K562 (cell line): Measurements from ENCODE around the gene USH2A. TPM values are rescaled to one million over a fixed set of nuclear protein-coding genes. Genes with fewer than 3 reads are reported as not detected.
A peak's percentile ranks its signal among the peaks of the same experiment; 100 is the strongest.

Experiments used
- ATAC-seq: fragments of 200-7000 bp; cut with Tn5 transposase; 3 replicates; pipeline ENCODE4 v1.9.1; 2020; ENCODE audit warnings: moderate library complexity
- BruUV-seq: library from RNA; stranded (reverse); fragments of 400-500 nt; replicated peaks from 2 replicates; lab custom pipeline; 2021; lab: Mats Ljungman, UMichigan
- CTCF ChIA-PET: fragments of 300-600 bp; formaldehyde crosslinking; extraction: SDS; loops from one replicate; lab custom pipeline; 2021; ENCODE audit warnings: low intra/inter-chr PET ratio; lab: Yijun Ruan, JAX
- POLR2A ChIA-PET: fragments of 300-600, 350-650 bp; sonication (Branson Sonifier 250); formaldehyde crosslinking; extraction: SDS; loops from one replicate; lab custom pipeline; 2021; ENCODE audit warnings: antibody characterized with exemption, inconsistent platforms; lab: Yijun Ruan, JAX
- DNase-seq, 4 experiments: peaks; one replicate each; pipeline versions ENCODE4 v3.0.0 to v3.0.0-alpha.2; 2011 to 2018; ENCODE audit warnings: low spot score in 3 of 4, mixed read lengths in 3 of 4; ENCODE audit errors: extremely low read depth in 1 of 4
- FAIRE-seq: peaks from 2 replicates; lab custom pipeline; 2011; peaks lifted over from hg19 to GRCh38; lab: Jason Lieb, UNC
- H2AFZ ChIP-seq: 2 replicates; pipeline ENCODE4 v1.6.0; 2011; ENCODE audit warnings: low read depth, low read length, control low read depth, inconsistent platforms
- H3K27ac ChIP-seq: fragments of 200-600 bp; 3 replicates; pipeline ENCODE4 v1.8.0; 2011; ENCODE audit warnings: low read depth, mild to moderate bottlenecking, control low read depth, inconsistent platforms, low read length, moderate library complexity, mixed read lengths; ENCODE audit errors: extremely low read depth
- H3K27me3 ChIP-seq, 2 experiments: fragments of 300-600 bp in 1 of 2; 2 replicates in 1 of 2; 3 replicates in 1 of 2; pipeline versions ENCODE4 v1.6.0 to v1.8.0; 2011; ENCODE audit warnings: inconsistent platforms in 2 of 2, low read length in 2 of 2, mild to moderate bottlenecking in 1 of 2, mixed read lengths in 1 of 2, moderate library complexity in 1 of 2; ENCODE audit not compliant: control insufficient read depth in 2 of 2, insufficient read depth in 2 of 2
- H3K36me3 ChIP-seq: fragments of 300-600 bp; 3 replicates; pipeline ENCODE4 v1.8.0; 2011; ENCODE audit warnings: mild to moderate bottlenecking, low read length, inconsistent platforms; ENCODE audit not compliant: control insufficient read depth, insufficient read depth
- H3K4me1 ChIP-seq, 2 experiments: fragments of 200-600 bp in 1 of 2; replicated peaks in 1 of 2; 2 replicates in 1 of 2; 3 replicates in 1 of 2; pipeline versions ENCODE4 v1.5.1 to v1.8.0; 2011; ENCODE audit warnings: inconsistent platforms in 2 of 2, low read length in 2 of 2, mild to moderate bottlenecking in 1 of 2, mixed read lengths in 1 of 2, moderate library complexity in 1 of 2; ENCODE audit not compliant: control insufficient read depth in 2 of 2, insufficient read depth in 2 of 2
- H3K4me2 ChIP-seq: 2 replicates; pipeline ENCODE4 v1.6.1; 2011; ENCODE audit warnings: low read length, control low read depth, inconsistent platforms, mixed read lengths; ENCODE audit not compliant: insufficient read depth
- H3K4me3 ChIP-seq: fragments of 200-600 bp; sonication (generic), shearing (Covaris generic); 2 replicates; pipeline ENCODE4 v1.5.1; 2016; ENCODE audit warnings: control low read depth, inconsistent platforms
- H3K79me2 ChIP-seq: fragments of 200-600 bp; 3 replicates; pipeline ENCODE4 v1.8.0; 2011; ENCODE audit warnings: low read length, inconsistent platforms; ENCODE audit not compliant: control insufficient read depth, insufficient read depth
- H3K9ac ChIP-seq, 2 experiments: 2 replicates each; pipeline versions ENCODE4 v1.6.0 to v1.6.1; 2011; ENCODE audit warnings: low read depth in 2 of 2, low read length in 2 of 2, control low read depth in 1 of 2, inconsistent platforms in 1 of 2, mild to moderate bottlenecking in 1 of 2, mixed read lengths in 1 of 2; ENCODE audit not compliant: insufficient read depth in 1 of 2
- H3K9me1 ChIP-seq: one replicate; pipeline ENCODE4 v1.6.0; 2011; ENCODE audit warnings: inconsistent platforms, mild to moderate bottlenecking, low read length, moderate library complexity; ENCODE audit not compliant: control insufficient read depth, insufficient read depth
- H3K9me3 ChIP-seq: replicated peaks from 2 replicates; pipeline ENCODE4 v1.5.1; 2011; ENCODE audit warnings: low read depth, low read length, inconsistent platforms; ENCODE audit not compliant: control insufficient read depth, insufficient read depth
- H4K20me1 ChIP-seq: replicated peaks from 2 replicates; pipeline ENCODE4 v1.6.1; 2011; ENCODE audit warnings: low read length, inconsistent platforms, mixed read lengths; ENCODE audit not compliant: control insufficient read depth, insufficient read depth
- CLOCK ChIP-seq: fragments of 250-450 bp; sonication (Bioruptor Pico); IDR thresholded peaks from 2 replicates; pipeline ENCODE4 v1.4.0; 2020; ENCODE audit warnings: mild to moderate bottlenecking, moderate library complexity, borderline replicate concordance
- CTCF ChIP-seq, 3 experiments: IDR thresholded peaks in 2 of 3; conservative IDR thresholded peaks in 1 of 3; 2 replicates each; pipeline ENCODE4 v1.5.1; 2011 to 2012; ENCODE audit warnings: low read length in 3 of 3, mild to moderate bottlenecking in 3 of 3, control low read depth in 2 of 3, improper control_type of control experiment in 1 of 3, inconsistent platforms in 1 of 3, low read depth in 1 of 3, mixed read lengths in 1 of 3, moderate library complexity in 1 of 3; ENCODE audit not compliant: insufficient read depth in 2 of 3
- HDAC8 ChIP-seq: fragments of 450-650 bp; IDR thresholded peaks from 2 replicates; pipeline ENCODE4 v1.6.1; 2016; ENCODE audit warnings: mild to moderate bottlenecking, missing genetic modification characterization, moderate library complexity, missing compliant biosample characterization
- POU5F1 ChIP-seq: fragments of 150-350 bp; IDR thresholded peaks from 2 replicates; pipeline ENCODE4 v1.6.1; 2014; ENCODE audit warnings: borderline replicate concordance, low read length, low read depth, mild to moderate bottlenecking; ENCODE audit not compliant: partially characterized antibody
- RAD21 ChIP-seq, 2 experiments: fragments of 250-450 bp in 1 of 2; fragments of 450-650 bp in 1 of 2; sonication (Bioruptor Pico) in 1 of 2; formaldehyde crosslinking in 1 of 2; IDR thresholded peaks in 1 of 2; conservative IDR thresholded peaks in 1 of 2; 2 replicates each; pipeline versions ENCODE4 v1.4.0 to v1.8.0; 2020 to 2022; ENCODE audit warnings: mild to moderate bottlenecking in 2 of 2, moderate library complexity in 1 of 2
- SMAD2 ChIP-seq: fragments of 150-350 bp; IDR thresholded peaks from 2 replicates; pipeline ENCODE4 v1.6.1; 2014; ENCODE audit warnings: low read depth, mild to moderate bottlenecking, low read length
- WGBS: fragments of 100-300 bp; shearing (Covaris generic); methylation state at CpG from one replicate; pipeline ENCODE4 v1.1.6; 2016; ENCODE audit warnings: low coverage, mixed read lengths; ENCODE audit not compliant: insufficient coverage; ENCODE audit errors: missing lambda C conversion rate; 5-methylcytosine and 5-hydroxymethylcytosine counted together
- in situ Hi-C: fragments of 300-500 bp; cut with MboI; formaldehyde crosslinking; loops from 4 replicates; pipeline ENCODE4 v1.15.0; 2018; ENCODE audit warnings: inconsistent platforms, mixed read lengths
- intact Hi-C: fragments of 100-400 bp; cut with micrococcal nuclease; formaldehyde crosslinking; loops from 2 replicates; pipeline ENCODE4 v1.14.2; 2022
- polyA plus RNA-seq, 8 experiments: library from polyadenylated mRNA; depleted of rRNA in 4 of 8; stranded (reverse) in 5 of 8; unstranded in 3 of 8; fragments of >200 nt; fragmentation: Nextera tagmentation in 2 of 8; fragmentation: Illumina TruSeq in 1 of 8; extraction: Ambion mirVana in 2 of 8; extraction: Trizol in 1 of 8; gene quantifications; 2 replicates each; pipeline versions ENCODE4 v1.2.1 to v1.2.3, GENCODE V29; 2011 to 2014; ENCODE audit warnings: inconsistent platforms in 1 of 8, missing spikeins in 1 of 8
- total RNA-seq, 7 experiments: library from RNA; depleted of rRNA in 6 of 7; stranded (reverse); fragments of >200 nt in 6 of 7; fragmentation: Illumina TruSeq in 2 of 7; extraction: Trizol in 2 of 7; gene quantifications; 2 replicates each; pipeline versions ENCODE4 v1.2.1 to v1.2.3, GENCODE V29; 2011 to 2021; ENCODE audit warnings: low replicate concordance in 1 of 7
- TF ChIP-seq, protein P1 (sequence below): fragments of 250-450 bp; sonication (Bioruptor Pico); IDR thresholded peaks from 2 replicates; pipeline ENCODE4 v1.8.0; 2022; ENCODE audit warnings: inconsistent platforms

Gene USH2A
- total and polyA plus RNA-seq, 9 of the 15 experiments (the other 6 are each of a cell fraction or from before 2014, with no cell fraction given), result under 0.01 TPM; not detected in 7

DNA sequence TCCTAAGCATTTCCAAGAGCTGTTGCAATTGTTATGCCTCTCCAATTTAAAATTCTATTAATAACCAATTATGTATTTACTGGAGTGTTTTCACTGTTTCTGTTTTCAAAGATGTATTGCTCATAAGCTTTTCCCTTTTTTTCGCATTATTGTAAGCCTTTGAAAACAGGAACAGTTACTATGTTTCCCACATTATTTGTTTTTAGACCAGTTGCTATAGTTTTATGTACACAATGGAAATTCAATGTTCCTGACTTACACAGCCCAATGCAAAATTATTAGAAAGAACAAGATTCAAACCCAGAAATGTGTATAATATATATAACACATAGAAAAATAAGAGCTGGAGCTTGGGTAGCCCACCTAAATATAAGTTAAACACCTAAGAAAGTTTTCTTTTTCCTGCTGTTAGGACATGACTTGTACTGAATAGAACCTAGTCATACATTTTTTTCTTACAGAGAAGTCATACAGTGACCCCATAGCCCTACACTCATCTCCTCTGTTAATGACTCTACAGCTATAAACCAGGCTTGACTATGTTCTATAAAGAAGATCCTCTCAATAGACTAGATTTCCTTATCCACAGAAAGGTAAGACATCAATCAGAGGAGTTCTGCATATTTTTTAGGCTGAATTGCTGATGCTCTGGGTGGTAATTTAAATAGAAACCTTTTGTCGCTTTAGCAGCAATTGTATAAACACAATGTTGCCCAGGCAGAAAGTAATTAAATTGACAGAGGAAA lies 299.6 kb downstream of the USH2A start:
- BruUV-seq, result no TSS peak

DNA sequence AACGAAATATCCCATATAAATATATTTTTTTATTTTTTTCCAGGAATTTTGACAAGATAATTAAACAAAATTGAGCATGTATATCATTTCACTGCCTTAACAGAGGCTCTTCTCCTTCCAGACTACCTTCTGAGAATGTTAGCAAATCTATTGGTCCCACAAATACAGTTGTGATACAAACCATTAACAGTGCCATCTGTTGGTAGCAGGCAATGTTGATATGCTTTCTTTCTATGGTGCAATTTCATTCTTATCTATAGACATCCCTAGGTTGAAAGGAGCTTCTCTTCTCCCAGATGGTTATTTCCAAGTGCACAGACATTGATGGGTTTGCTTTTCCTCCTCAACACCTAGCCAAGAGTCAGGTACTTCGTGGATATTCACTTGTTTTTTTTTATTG lies 303.6 kb downstream of the USH2A start:
- intact Hi-C loops (no loop called here), in situ Hi-C loops (no loop called here)
- Histone ChIP-seq H3K9me1 (no peaks in the 10 kb centered on the region), H3K9me3 (no peaks in the 10 kb centered on the region), H3K79me2 (no peaks in the 10 kb centered on the region), H3K27me3 (no peaks in the 10 kb centered on the region), H3K4me3 (no peak overlapping the region), H3K27ac (no peak overlapping the region), H2AFZ (no peak overlapping the region), H3K9ac (no peak overlapping the region), H3K4me1 (no peaks in the 10 kb centered on the region), H3K4me2 (no peak overlapping the region), H3K36me3 (no peaks in the 10 kb centered on the region), H4K20me1 (no peaks in the 10 kb centered on the region)
- ChIA-PET CTCF (no interaction called here), POLR2A (no interaction called here)
- no peak for FAIRE-seq
- peak in 1 of 4 experiments; percentile 9 for DNase-seq
- BruUV-seq, result no TSS peak
- no peak for ATAC-seq
- TF ChIP-seq HDAC8 (tag) (no peak), RAD21 (CRISPR knock-in tag; conservative IDR thresholded peaks at IDR 0.05 in 1 of 2, IDR thresholded peaks at IDR 0.05 in 1 of 2) (0 out of 4 replicates have a peak, but pooled peaks of 1 of the 2 experiments have one; percentile 15), CTCF (IDR thresholded peaks at IDR 0.05 in 2 of 3, conservative IDR thresholded peaks at IDR 0.05 in 1 of 3; ENCODE audit: insufficient read depth in 2 of 3, low read depth in 1 of 3, low read length in 3 of 3) (peak in 1 of 3 experiments; percentile 10; a peak in 1 of 6 replicates), CLOCK (CRISPR knock-in tag) (no peak), SMAD2 (no peak)
- TF ChIP-seq, protein P1, sequence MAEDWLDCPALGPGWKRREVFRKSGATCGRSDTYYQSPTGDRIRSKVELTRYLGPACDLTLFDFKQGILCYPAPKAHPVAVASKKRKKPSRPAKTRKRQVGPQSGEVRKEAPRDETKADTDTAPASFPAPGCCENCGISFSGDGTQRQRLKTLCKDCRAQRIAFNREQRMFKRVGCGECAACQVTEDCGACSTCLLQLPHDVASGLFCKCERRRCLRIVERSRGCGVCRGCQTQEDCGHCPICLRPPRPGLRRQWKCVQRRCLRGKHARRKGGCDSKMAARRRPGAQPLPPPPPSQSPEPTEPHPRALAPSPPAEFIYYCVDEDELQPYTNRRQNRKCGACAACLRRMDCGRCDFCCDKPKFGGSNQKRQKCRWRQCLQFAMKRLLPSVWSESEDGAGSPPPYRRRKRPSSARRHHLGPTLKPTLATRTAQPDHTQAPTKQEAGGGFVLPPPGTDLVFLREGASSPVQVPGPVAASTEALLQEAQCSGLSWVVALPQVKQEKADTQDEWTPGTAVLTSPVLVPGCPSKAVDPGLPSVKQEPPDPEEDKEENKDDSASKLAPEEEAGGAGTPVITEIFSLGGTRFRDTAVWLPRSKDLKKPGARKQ (CRISPR knock-in tag), result no peak
- WGBS, result 0% methylated on average over 2 of the region's 2 CpGs

More for the DNA sequence above, 299.6 kb downstream of the USH2A start:
- Histone ChIP-seq H3K9ac (no peak overlapping the region), H3K4me1 (no peaks in the 10 kb centered on the region), H4K20me1 (no peaks in the 10 kb centered on the region), H3K9me3 (no peaks in the 10 kb centered on the region), H3K27ac (no peak overlapping the region), H3K27me3 (no peaks in the 10 kb centered on the region), H3K4me2 (no peak overlapping the region), H3K79me2 (no peaks in the 10 kb centered on the region)
- FAIRE-seq (no peak), DNase-seq (no peak)
- ChIA-PET CTCF (no interaction called here), POLR2A (no interaction called here)
- in situ Hi-C loops, result no loop called here
- 0% methylated on average over 2 of the region's 2 CpGs for WGBS
- TF ChIP-seq POU5F1, result no peak
- TF ChIP-seq, all 486 proteins: peak for 0
- Histone ChIP-seq H2AFZ (no peak overlapping the region), H3K36me3 (no peaks in the 10 kb centered on the region), H3K9me1 (no peaks in the 10 kb centered on the region), H3K4me3 (no peak overlapping the region)
- no peak for ATAC-seq
- intact Hi-C loops, result no loop called here
